Glomerular endothelial cell (primary cell): Measurements from ENCODE around the gene HSPA12A. TPM values are rescaled to one million over a fixed set of nuclear protein-coding genes. Genes with fewer than 3 reads are reported as not detected.

ENCODE experiments used
- DNase-seq: peaks from one replicate; pipeline ENCODE4 v3.0.0-alpha.2; 2011; ENCODE audit warnings: low read depth, low spot score; ENCODE audit errors: extremely low read depth
- total RNA-seq: library from RNA; depleted of rRNA; stranded (reverse); fragments of >200 nt; gene quantifications from 2 replicates; pipeline ENCODE4 v1.2.3, GENCODE V29; 2015

HSPA12A gene
- total RNA-seq, 1 donor from 2014 or later = 0.76 TPM

GRCh38 chr10:116744163-116744753, 1.9 kb upstream of the HSPA12A start:
- DNase-seq = no peak

GRCh38 chr10:116743266-116744064, 1.1 kb upstream of the HSPA12A start:
- DNase-seq = no peak

GRCh38 chr10:116741391-116742351, 695 bp downstream of the HSPA12A start:
- no peak for DNase-seq

GRCh38 chr10:116740971-116741370, 1.4 kb downstream of the HSPA12A start:
- DNase-seq = no peak

GRCh38 chr10:116738339-116738738, 4.0 kb downstream of the HSPA12A start:
- no peak for DNase-seq

GRCh38 chr10:116737627-116738327, 4.6 kb downstream of the HSPA12A start:
- DNase-seq = no peak

GRCh38 chr10:116733566-116733965, 8.8 kb downstream of the HSPA12A start:
- DNase-seq = no peak

- no peak for DNase-seq
Observed at GRCh38 chr10:116732573-116732972, 9.8 kb downstream of the HSPA12A start.

- DNase-seq = no peak
Observed at GRCh38 chr10:116730464-116731260, 11.7 kb downstream of the HSPA12A start.

- DNase-seq = no peak
Observed at GRCh38 chr10:116729243-116729642, 13.1 kb downstream of the HSPA12A start.

GRCh38 chr10:116728526-116729096, 13.8 kb downstream of the HSPA12A start:
- DNase-seq = no peak

GRCh38 chr10:116723428-116724281, 18.7 kb downstream of the HSPA12A start:
- DNase-seq = no peak

GRCh38 chr10:116722736-116723427, 19.5 kb downstream of the HSPA12A start:
- no peak for DNase-seq

GRCh38 chr10:116721547-116722392, 20.6 kb downstream of the HSPA12A start:
- no peak for DNase-seq

GRCh38 chr10:116720668-116721546, 21.5 kb downstream of the HSPA12A start:
- no peak for DNase-seq

GRCh38 chr10:116720241-116720643, 22.1 kb downstream of the HSPA12A start:
- no peak for DNase-seq
